ENCODE measurements around the gene KCNIP1.

Gene KCNIP1

DNA sequence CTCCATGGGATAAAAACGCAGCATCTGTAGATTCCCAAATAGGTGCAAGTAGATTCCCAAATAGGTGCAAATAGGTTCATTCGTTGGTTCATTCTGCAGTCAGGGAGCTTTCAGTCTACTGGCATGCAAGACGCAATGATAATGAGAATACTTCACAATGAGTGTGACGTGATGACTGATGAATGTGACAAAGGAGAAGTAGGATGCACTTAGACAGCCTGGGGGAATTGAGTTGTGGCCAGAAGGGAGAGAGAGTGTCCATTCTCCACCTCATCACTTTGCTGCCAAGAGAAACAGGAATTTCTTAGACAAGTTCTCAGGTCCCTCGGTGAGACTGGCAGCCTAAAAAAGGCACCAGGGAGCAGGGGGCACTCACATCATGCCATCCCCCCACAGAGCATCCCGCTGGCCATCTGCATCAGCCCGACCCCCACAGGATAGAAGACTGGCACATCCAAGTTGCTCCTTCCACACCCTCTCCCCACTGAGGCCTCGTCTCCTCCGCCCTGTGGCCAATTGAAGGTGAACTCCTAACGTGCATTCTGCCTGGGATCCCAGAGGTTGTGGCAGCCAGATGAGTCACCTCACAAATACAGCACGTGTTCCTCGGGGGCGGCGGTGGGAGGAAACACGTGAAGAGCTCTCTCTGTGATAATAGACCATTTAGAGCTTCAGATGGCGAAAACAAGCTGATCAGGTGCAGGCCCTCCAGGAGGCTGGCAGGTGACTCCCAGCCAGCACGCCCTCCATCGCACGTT is 19.9 kb upstream of the KCNIP1 start (continued):
- no peak for TF ChIP-seq ZSCAN4 (tag by site-specific recombination; IDR thresholded peaks at IDR 0.05)
- TF ChIP-seq ZNF133 (tag by site-specific recombination; IDR thresholded peaks at IDR 0.05) = no peak
- no peak for TF ChIP-seq ZSCAN30 (tag by site-specific recombination; IDR thresholded peaks at IDR 0.05)
- no peak for TF ChIP-seq OSR2 (tag by site-specific recombination; IDR thresholded peaks at IDR 0.05)
- no peak for TF ChIP-seq ZNF747 (tag by site-specific recombination; IDR thresholded peaks at IDR 0.05)
- TF ChIP-seq ZNF777 (tag by site-specific recombination; IDR thresholded peaks at IDR 0.05; ENCODE audit: borderline replicate concordance) = no peak

GRCh38 chr5:170484459-170484831 is 19.4 kb upstream of the KCNIP1 start:
- Histone ChIP-seq H3K4me3 (ENCODE audit: low read depth, low read length) (no peak overlapping the region), H3K27ac (ENCODE audit: extremely low read depth, low read depth, low read length) (no peak overlapping the region), H3K4me1 (ENCODE audit: control insufficient read depth, insufficient read depth, low read length) (no peaks in the 10 kb centered on the region; the same call in 1 of the 2 replicates), H3K9me3 (ENCODE audit: control insufficient read depth, insufficient read depth, low read depth, low read length) (no peaks in the 10 kb centered on the region), H3K36me3 (ENCODE audit: control insufficient read depth in 2 of 2, insufficient read depth in 1 of 2, low read length in 2 of 2) (no peaks in the 10 kb centered on the region)
- ChIA-PET CTCF (interaction anchor here (0.6 kb wide), 1 partner anchor 32 kb away, joined by 3 read pairs; no protein-coding TSS in a partner anchor), POLR2A (no interaction called here)
- TF ChIP-seq ZNF776 (tag by site-specific recombination; IDR thresholded peaks at IDR 0.05; ENCODE audit: borderline replicate concordance) (0 out of 2 replicates have a peak, but pooled peaks have one; percentile 28), ZFHX2 (tag by site-specific recombination; conservative IDR thresholded peaks at IDR 0.05) (peak; percentile 4; the same call in 1 of the 2 replicates), YY1 (tag by site-specific recombination; IDR thresholded peaks at IDR 0.05) (no peak), SETDB1 (IDR thresholded peaks at IDR 0.05; ENCODE audit: insufficient read length, low read length) (no peak), ZNF175 (tag by site-specific recombination; IDR thresholded peaks at IDR 0.05) (no peak), ZNF157 (tag by site-specific recombination; IDR thresholded peaks at IDR 0.05) (0 out of 2 replicates have a peak, but pooled peaks have one; percentile 23), ZBTB17 (tag by site-specific recombination; IDR thresholded peaks at IDR 0.05) (peak; percentile 57), SP7 (tag by site-specific recombination; IDR thresholded peaks at IDR 0.05) (0 out of 2 replicates have a peak, but pooled peaks have one; percentile 1), ZSCAN23 (tag by site-specific recombination; IDR thresholded peaks at IDR 0.05) (no peak), PRDM1 (tag by site-specific recombination; IDR thresholded peaks at IDR 0.05) (peak; percentile 66; the same call in 1 of the 2 replicates), ZNF555 (tag by site-specific recombination; conservative IDR thresholded peaks at IDR 0.05) (no peak), ZNF366 (tag by site-specific recombination; conservative IDR thresholded peaks at IDR 0.05) (peak; percentile 92)
- TF ChIP-seq, protein P1, sequence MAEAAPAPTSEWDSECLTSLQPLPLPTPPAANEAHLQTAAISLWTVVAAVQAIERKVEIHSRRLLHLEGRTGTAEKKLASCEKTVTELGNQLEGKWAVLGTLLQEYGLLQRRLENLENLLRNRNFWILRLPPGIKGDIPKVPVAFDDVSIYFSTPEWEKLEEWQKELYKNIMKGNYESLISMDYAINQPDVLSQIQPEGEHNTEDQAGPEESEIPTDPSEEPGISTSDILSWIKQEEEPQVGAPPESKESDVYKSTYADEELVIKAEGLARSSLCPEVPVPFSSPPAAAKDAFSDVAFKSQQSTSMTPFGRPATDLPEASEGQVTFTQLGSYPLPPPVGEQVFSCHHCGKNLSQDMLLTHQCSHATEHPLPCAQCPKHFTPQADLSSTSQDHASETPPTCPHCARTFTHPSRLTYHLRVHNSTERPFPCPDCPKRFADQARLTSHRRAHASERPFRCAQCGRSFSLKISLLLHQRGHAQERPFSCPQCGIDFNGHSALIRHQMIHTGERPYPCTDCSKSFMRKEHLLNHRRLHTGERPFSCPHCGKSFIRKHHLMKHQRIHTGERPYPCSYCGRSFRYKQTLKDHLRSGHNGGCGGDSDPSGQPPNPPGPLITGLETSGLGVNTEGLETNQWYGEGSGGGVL (tag by site-specific recombination; IDR thresholded peaks at IDR 0.05) = peak; percentile 56; the same call in 1 of the 2 replicates

- Histone ChIP-seq H3K4me1 (ENCODE audit: control insufficient read depth, insufficient read depth, low read length) (no peaks in the 10 kb centered on the region; the same call in 1 of the 2 replicates), H3K9me3 (ENCODE audit: control insufficient read depth, insufficient read depth, low read depth, low read length) (no peaks in the 10 kb centered on the region), H3K4me3 (ENCODE audit: low read depth, low read length) (no peak overlapping the region), H3K36me3 (ENCODE audit: control insufficient read depth in 2 of 2, insufficient read depth in 1 of 2, low read length in 2 of 2) (no peaks in the 10 kb centered on the region), H3K27ac (ENCODE audit: extremely low read depth, low read depth, low read length) (no peak overlapping the region)
- CTCF ChIA-PET = interaction anchor here (0.7 kb wide), 1 partner anchor 23 kb away, joined by 3 read pairs; no protein-coding TSS in a partner anchor
- POLR2A ChIA-PET = no interaction called here
- TF ChIP-seq, protein P2, sequence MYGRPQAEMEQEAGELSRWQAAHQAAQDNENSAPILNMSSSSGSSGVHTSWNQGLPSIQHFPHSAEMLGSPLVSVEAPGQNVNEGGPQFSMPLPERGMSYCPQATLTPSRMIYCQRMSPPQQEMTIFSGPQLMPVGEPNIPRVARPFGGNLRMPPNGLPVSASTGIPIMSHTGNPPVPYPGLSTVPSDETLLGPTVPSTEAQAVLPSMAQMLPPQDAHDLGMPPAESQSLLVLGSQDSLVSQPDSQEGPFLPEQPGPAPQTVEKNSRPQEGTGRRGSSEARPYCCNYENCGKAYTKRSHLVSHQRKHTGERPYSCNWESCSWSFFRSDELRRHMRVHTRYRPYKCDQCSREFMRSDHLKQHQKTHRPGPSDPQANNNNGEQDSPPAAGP (tag by site-specific recombination; IDR thresholded peaks at IDR 0.05) = peak; percentile 43; the same call in 1 of the 2 replicates
- TF ChIP-seq PRDM1 (tag by site-specific recombination; IDR thresholded peaks at IDR 0.05) (0 out of 2 replicates have a peak, but pooled peaks have one; percentile 2), IKZF3 (tag by site-specific recombination; IDR thresholded peaks at IDR 0.05) (no peak), ZNF362 (tag by site-specific recombination; IDR thresholded peaks at IDR 0.05) (peak; percentile 44; the same call in 1 of the 2 replicates), BCL11B (tag by site-specific recombination; IDR thresholded peaks at IDR 0.05; ENCODE audit: low read depth) (no peak), ZNF366 (tag by site-specific recombination; conservative IDR thresholded peaks at IDR 0.05) (0 out of 2 replicates have a peak, but pooled peaks have one; percentile 6)
Measured at GRCh38 chr5:170484847-170485615, 18.8 kb upstream of the KCNIP1 start.

Measured in HEK293 (cell line).